HepG2 (cell line): ENCODE results near the gene DNAL4. TPM values are rescaled to one million over a fixed set of nuclear protein-coding genes. Genes with fewer than 3 reads are reported as not detected.

ENCODE experiments used
- ATAC-seq: fragments of 200-7000 bp; cut with Tn5 transposase; 3 replicates; pipeline ENCODE4 v1.9.1; 2020; ENCODE audit warnings: mild to moderate bottlenecking, moderate library complexity
- BruUV-seq: library from RNA; stranded (reverse); fragments of 400-500 nt; replicated peaks from 2 replicates; lab custom pipeline; 2021; lab: Mats Ljungman, UMichigan
- CTCF ChIA-PET: fragments of 300-600 bp; formaldehyde crosslinking; extraction: SDS; loops from one replicate; lab custom pipeline; 2021; ENCODE audit warnings: low total read pairs, inconsistent platforms, low intra/inter-chr PET ratio; lab: Yijun Ruan, JAX
- POLR2A ChIA-PET: fragments of 350-600 bp; sonication (Branson Sonifier 250); formaldehyde crosslinking; loops from one replicate; lab custom pipeline; 2020; ENCODE audit warnings: antibody characterized with exemption, inconsistent platforms; lab: Yijun Ruan, JAX
- DNase-seq: peaks from one replicate; pipeline ENCODE4 v3.0.0-alpha.2; 2015; ENCODE audit warnings: low spot score
- FAIRE-seq: peaks from 3 replicates; lab custom pipeline; 2011; peaks lifted over from hg19 to GRCh38; lab: Jason Lieb, UNC
- H2AFZ ChIP-seq: one replicate; pipeline ENCODE4 v1.6.1; 2011; ENCODE audit warnings: low read length, inconsistent platforms
- H3K27ac ChIP-seq: fragments of 300-600 bp; 3 replicates; pipeline ENCODE4 v1.8.0; 2011; ENCODE audit warnings: mixed run types, mild to moderate bottlenecking, mixed read lengths, low read length, inconsistent platforms; ENCODE audit not compliant: insufficient read depth; ENCODE audit errors: extremely low read length
- H3K27me3 ChIP-seq, 2 experiments: fragments of 200-600 bp in 1 of 2; 2 replicates in 1 of 2; 3 replicates in 1 of 2; pipeline versions ENCODE4 v1.6.0 to v1.8.0; 2011; ENCODE audit warnings: low read length in 2 of 2, mild to moderate bottlenecking in 2 of 2, moderate library complexity in 2 of 2, inconsistent platforms in 1 of 2; ENCODE audit not compliant: insufficient read depth in 2 of 2, control insufficient read depth in 1 of 2
- H3K36me3 ChIP-seq, 2 experiments: fragments of 200-600 bp in 1 of 2; replicated peaks in 1 of 2; 2 replicates in 1 of 2; 3 replicates in 1 of 2; pipeline versions ENCODE4 v1.5.1 to v1.8.0; 2011; ENCODE audit warnings: low read length in 2 of 2, inconsistent platforms in 1 of 2; ENCODE audit not compliant: insufficient read depth in 2 of 2, control insufficient read depth in 1 of 2
- H3K4me1 ChIP-seq: 2 replicates; pipeline ENCODE4 v1.5.1; 2012; ENCODE audit warnings: low read length, inconsistent platforms; ENCODE audit not compliant: insufficient read depth
- H3K4me2 ChIP-seq: 2 replicates; pipeline ENCODE4 v1.6.0; 2011; ENCODE audit warnings: low read depth, low read length, inconsistent platforms
- H3K4me3 ChIP-seq, 3 experiments: fragments of 200-600 bp in 1 of 3; sonication (generic), shearing (Covaris generic) in 1 of 3; replicated peaks in 1 of 3; 2 replicates each; pipeline ENCODE4 v1.5.1; 2011 to 2016; ENCODE audit warnings: low read length in 3 of 3, inconsistent platforms in 2 of 3, low read depth in 2 of 3, mild to moderate bottlenecking in 2 of 3, control low read depth in 1 of 3, mixed read lengths in 1 of 3; ENCODE audit not compliant: insufficient read depth in 1 of 3
- H3K79me2 ChIP-seq: one replicate; pipeline ENCODE4 v1.6.1; 2011; ENCODE audit warnings: low read length, inconsistent platforms; ENCODE audit not compliant: insufficient read depth
- H3K9ac ChIP-seq: 2 replicates; pipeline ENCODE4 v1.6.0; 2011; ENCODE audit warnings: mild to moderate bottlenecking, low read depth, low read length, inconsistent platforms; ENCODE audit not compliant: insufficient read depth
- H3K9me3 ChIP-seq: 2 replicates; pipeline ENCODE4 v1.5.1; 2012; ENCODE audit warnings: mild to moderate bottlenecking, low read length
- H4K20me1 ChIP-seq: 2 replicates; pipeline ENCODE4 v1.6.0; 2011; ENCODE audit warnings: inconsistent platforms, mild to moderate bottlenecking, low read length, moderate library complexity; ENCODE audit not compliant: insufficient read depth
- BRCA1 ChIP-seq: sonication (generic); formaldehyde crosslinking; IDR thresholded peaks from 2 replicates; pipeline ENCODE4 v1.4.0; 2020; ENCODE audit warnings: missing genetic modification reagents
- DBP ChIP-seq: sonication (generic); formaldehyde crosslinking; IDR thresholded peaks from 2 replicates; pipeline ENCODE4 v1.4.0; 2020; ENCODE audit warnings: missing genetic modification reagents; ENCODE audit errors: not compliant biosample characterization
- FOXP1 ChIP-seq, 2 experiments: fragments of 450-650 bp in 1 of 2; IDR thresholded peaks; 2 replicates each; pipeline ENCODE4 v1.6.1; 2017 to 2018; ENCODE audit warnings: antibody characterized with exemption in 1 of 2
- PAF1 ChIP-seq: IDR thresholded peaks from 2 replicates; pipeline ENCODE4 v1.6.1; 2016; ENCODE audit warnings: missing genetic modification reagents, missing compliant biosample characterization
- PAWR ChIP-seq: sonication (generic); formaldehyde crosslinking; IDR thresholded peaks from 2 replicates; pipeline ENCODE4 v1.4.0; 2020; ENCODE audit warnings: missing genetic modification reagents, mild to moderate bottlenecking, borderline replicate concordance
- POLR2A ChIP-seq, 2 experiments: IDR thresholded peaks; 2 replicates each; pipeline ENCODE4 v1.6.1; 2011; ENCODE audit warnings: low read depth in 2 of 2, low read length in 2 of 2, mild to moderate bottlenecking in 1 of 2, moderate library complexity in 1 of 2; ENCODE audit not compliant: insufficient read depth in 1 of 2
- RAD21 ChIP-seq: fragments of 450-650 bp; formaldehyde crosslinking; IDR thresholded peaks from 2 replicates; pipeline ENCODE4 v1.5.0; 2020; ENCODE audit warnings: mild to moderate bottlenecking
- SALL2 ChIP-seq: sonication (generic); formaldehyde crosslinking; IDR thresholded peaks from 2 replicates; pipeline ENCODE4 v1.8.1; 2023; ENCODE audit warnings: mild to moderate bottlenecking, missing genetic modification reagents, inconsistent platforms
- TFAP4 ChIP-seq: sonication (generic); IDR thresholded peaks from 2 replicates; pipeline ENCODE4 v1.6.1; 2016; ENCODE audit warnings: low read depth, borderline replicate concordance
- ZMAT3 ChIP-seq: sonication (generic); formaldehyde crosslinking; conservative IDR thresholded peaks from 2 replicates; pipeline ENCODE4 v1.7.0; 2021; ENCODE audit warnings: missing genetic modification reagents
- ZNF143 ChIP-seq: sonication (generic); formaldehyde crosslinking; IDR thresholded peaks from 2 replicates; pipeline ENCODE4 v1.4.0; 2020; ENCODE audit warnings: missing genetic modification reagents
- ZNF441 ChIP-seq: sonication (generic); formaldehyde crosslinking; IDR thresholded peaks from 2 replicates; pipeline ENCODE4 v1.7.0; 2021; ENCODE audit warnings: missing genetic modification reagents, borderline replicate concordance
- ZNF468 ChIP-seq: sonication (generic); formaldehyde crosslinking; IDR thresholded peaks from 2 replicates; pipeline ENCODE4 v1.8.0; 2022; ENCODE audit warnings: mild to moderate bottlenecking, moderate library complexity, missing genetic modification reagents
- ZNF629 ChIP-seq: sonication (generic); formaldehyde crosslinking; conservative IDR thresholded peaks from 2 replicates; pipeline ENCODE4 v1.5.0; 2020; ENCODE audit warnings: missing genetic modification reagents
- ZNF678 ChIP-seq: sonication (generic); formaldehyde crosslinking; IDR thresholded peaks from 2 replicates; pipeline ENCODE4 v1.4.0; 2020; ENCODE audit warnings: mild to moderate bottlenecking, missing genetic modification reagents
- WGBS: methylation state at CpG from one replicate; pipeline ENCODE4 v1.1.6; 2017; ENCODE audit warnings: low lambda C conversion rate; 5-methylcytosine and 5-hydroxymethylcytosine counted together
- in situ Hi-C: cut with HindIII; loops from 2 replicates; pipeline ENCODE4 v1.10.0; 2017; ENCODE audit warnings: low pct_unique_long_range_greater_than_20kb; ENCODE audit not compliant: extremely low pct_ligation_motif_present
- intact Hi-C: fragments of 100-400 bp; cut with micrococcal nuclease; formaldehyde crosslinking; loops from one replicate; pipeline ENCODE4 v1.10.0; 2022; ENCODE audit not compliant: unreplicated experiment
- polyA plus RNA-seq, 8 experiments: library from polyadenylated mRNA; depleted of rRNA in 3 of 8; stranded (reverse) in 7 of 8; unstranded in 1 of 8; fragments of >200 nt; fragmentation: Illumina TruSeq in 4 of 8; extraction: Trizol in 4 of 8; gene quantifications; 2 replicates each; pipeline versions ENCODE4 v1.2.1 to v1.2.3, GENCODE V29; 2011 to 2016; ENCODE audit warnings: low read depth in 4 of 8, missing spikeins in 1 of 8, mixed read lengths in 1 of 8; ENCODE audit not compliant: insufficient read depth in 1 of 8
- total RNA-seq, 5 experiments: library from RNA; depleted of rRNA; stranded (reverse); fragments of >200 nt; fragmentation: Illumina TruSeq; extraction: Trizol; gene quantifications; 2 replicates each; pipeline ENCODE4 v1.2.3, GENCODE V29; 2016; ENCODE audit warnings: low read depth in 1 of 5

DNAL4 gene
- total and polyA plus RNA-seq, 2 of the 13 experiments (the other 11 are each of a cell fraction or from before 2014, with no cell fraction given) = 8.0 to 10.7 TPM

- Histone ChIP-seq H3K79me2 (no peaks in the 10 kb centered on the region), H3K27ac (no peak overlapping the region), H3K4me2 (no peak overlapping the region), H3K9me3 (no peaks in the 10 kb centered on the region), H2AFZ (no peak overlapping the region), H3K27me3 (no peaks in the 10 kb centered on the region; a peak in 1 of 5 replicates), H4K20me1 (peaks cover 11% of the 10 kb centered on the region; the same call in 1 of the 2 replicates), H3K36me3 (peaks cover 31 to 53% of the 10 kb centered on the region in 2 experiments), H3K9ac (no peak overlapping the region), H3K4me1 (peaks cover 34% of the 10 kb centered on the region), H3K4me3 (no peak overlapping the region)
- FAIRE-seq (no peak), ATAC-seq (no peak), DNase-seq (no peak)
- intact Hi-C loops (no loop called here), in situ Hi-C loops (no loop called here)
- POLR2A ChIA-PET = no interaction called here
- no TSS peak for BruUV-seq
- TF ChIP-seq SALL2 (CRISPR knock-in tag) (no peak), ZNF629 (CRISPR knock-in tag) (no peak), ZMAT3 (no peak)
- 98% methylated on average over 6 of the region's 13 CpGs for WGBS
- CTCF ChIA-PET = no interaction called here
These were observed 63.5 kb downstream of the DNAL4 start for GRCh38 chr22:38730411-38730871.

GRCh38 chr22:38729946-38730345 is 64.0 kb downstream of the DNAL4 start:
- no peak for TF ChIP-seq POLR2A (IDR thresholded peaks at IDR 0.05; ENCODE audit: insufficient read depth in 1 of 2, low read depth in 2 of 2, low read length in 2 of 2)
- no peak for TF ChIP-seq RAD21 (CRISPR knock-in tag)
- no peak for TF ChIP-seq ZNF441 (CRISPR knock-in tag)
- no peak for TF ChIP-seq DBP (CRISPR knock-in tag)
- TF ChIP-seq FOXP1 (IDR thresholded peaks at IDR 0.05) = no peak
- TF ChIP-seq FOXP1 (CRISPR knock-in tag; IDR thresholded peaks at IDR 0.05) = no peak
- TF ChIP-seq ZNF143 (CRISPR knock-in tag) = no peak
- no peak for TF ChIP-seq ZNF468 (CRISPR knock-in tag)
- no peak for TF ChIP-seq ZNF678 (CRISPR knock-in tag)
- TF ChIP-seq BRCA1 = no peak
- no peak for TF ChIP-seq TFAP4
- no peak for TF ChIP-seq PAF1 (CRISPR knock-in tag)
- no peak for TF ChIP-seq PAWR (CRISPR knock-in tag)
- in situ Hi-C loops (no loop called here), intact Hi-C loops (no loop called here)
- peaks cover 33 to 57% of the 10 kb centered on the region in 2 experiments for H3K36me3 ChIP-seq
- peaks cover 34% of the 10 kb centered on the region for H3K4me1 ChIP-seq
- H3K79me2 ChIP-seq = no peaks in the 10 kb centered on the region
- POLR2A ChIA-PET = no interaction called here
- no peak overlapping the region for H3K9ac ChIP-seq
- H3K9me3 ChIP-seq = no peaks in the 10 kb centered on the region
- H4K20me1 ChIP-seq = peaks cover 14% of the 10 kb centered on the region
- H3K27me3 ChIP-seq = no peaks in the 10 kb centered on the region; a peak in 1 of 5 replicates
- DNase-seq (no peak), ATAC-seq (no peak), FAIRE-seq (no peak)
- no peak overlapping the region for H3K4me3 ChIP-seq
- no peak overlapping the region for H2AFZ ChIP-seq
- BruUV-seq = no TSS peak
- H3K4me2 ChIP-seq = no peak overlapping the region
- no peak overlapping the region for H3K27ac ChIP-seq
- CTCF ChIA-PET = no interaction called here
- WGBS = 91% methylated on average over 3 of the region's 6 CpGs
